Measurements from ENCODE around the gene DAB1. TPM values are rescaled to one million over a fixed set of nuclear protein-coding genes. Genes with fewer than 3 reads are reported as not detected.

DAB1 gene
- total RNA-seq (2022; extraction: Qiagen RNA extraction): not detected in 5 replicates

GRCh38 chr1:57423656-57424211 is at the start of gene DAB1:
TSS of gene DAB1 (minus strand) at chr1:57424060. CDS start at chr1:57291030, 133,030 bp downstream.

GRCh38 chr1:56965916-56966697 is 457.8 kb downstream of the DAB1 start, which contains the start of gene C8B:
TSS of gene C8B (minus strand) at chr1:56966015. CDS start at chr1:56965948, 67 bp downstream.

All from A549 treated with AZD2906 at 1 μM for 4 hours (cell line).